H1 (cell line): ENCODE results near the gene PLSCR5. TPM values are rescaled to one million over a fixed set of nuclear protein-coding genes. Genes with fewer than 3 reads are reported as not detected.

Experiments
- BRCA1 ChIP-seq: IDR thresholded peaks from 2 replicates; pipeline ENCODE4 v1.6.1; 2012; ENCODE audit warnings: low read depth, low read length, improper control_type of control experiment
- CBX5 ChIP-seq: fragments of 300-800, 300-1000 bp; sonication (generic); IDR thresholded peaks from 2 replicates; pipeline ENCODE4 v1.7.1; 2016; ENCODE audit warnings: antibody characterized with exemption, low read length, low read depth
- CHD2 ChIP-seq: IDR thresholded peaks from 2 replicates; pipeline ENCODE4 v1.6.1; 2012; ENCODE audit warnings: low read length, improper control_type of control experiment
- EP300 ChIP-seq, 2 experiments: IDR thresholded peaks; 1 replicate in 1 of 2; 2 replicates in 1 of 2; pipeline ENCODE4 v1.6.1; 2011 to 2012; ENCODE audit warnings: low read depth in 2 of 2, low read length in 2 of 2, mild to moderate bottlenecking in 2 of 2, borderline replicate concordance in 1 of 2, inconsistent platforms in 1 of 2, moderate library complexity in 1 of 2
- GTF2F1 ChIP-seq: IDR thresholded peaks from 2 replicates; pipeline ENCODE4 v1.6.1; 2012; ENCODE audit warnings: low read depth, low read length, improper control_type of control experiment, borderline replicate concordance
- HDAC6 ChIP-seq: IDR thresholded peaks from one replicate; pipeline ENCODE4 v1.7.1; 2012; ENCODE audit warnings: low read depth, mild to moderate bottlenecking, inconsistent platforms, low read length, moderate library complexity
- JUND ChIP-seq: IDR thresholded peaks from 2 replicates; pipeline ENCODE4 v1.6.1; 2011; ENCODE audit warnings: mild to moderate bottlenecking, improper control_type of control experiment, low read length
- KDM5A ChIP-seq: fragments of 200-600 bp; IDR thresholded peaks from 2 replicates; pipeline ENCODE4 v1.7.1; 2012; ENCODE audit warnings: mild to moderate bottlenecking, low read length, inconsistent platforms, mixed read lengths
- NANOG ChIP-seq: IDR thresholded peaks from 2 replicates; pipeline ENCODE4 v1.6.1; 2011; ENCODE audit warnings: low read length, low read depth, mild to moderate bottlenecking, inconsistent platforms; ENCODE audit not compliant: insufficient read depth, poor library complexity, severe bottlenecking
- NRF1 ChIP-seq: IDR thresholded peaks from 2 replicates; pipeline ENCODE4 v1.6.1; 2011; ENCODE audit warnings: mild to moderate bottlenecking, low read depth, low read length, improper control_type of control experiment
- POLR2A ChIP-seq, 2 experiments: IDR thresholded peaks; 1 replicate in 1 of 2; 2 replicates in 1 of 2; pipeline ENCODE4 v1.6.1; 2011; ENCODE audit warnings: low read depth in 2 of 2, low read length in 2 of 2, mild to moderate bottlenecking in 2 of 2; ENCODE audit errors: control extremely low read depth in 1 of 2
- POU5F1 ChIP-seq: IDR thresholded peaks from 2 replicates; pipeline ENCODE4 v1.6.1; 2011; ENCODE audit warnings: low read depth, mild to moderate bottlenecking, low read length, moderate library complexity
- RAD21 ChIP-seq, 2 experiments: IDR thresholded peaks in 1 of 2; conservative IDR thresholded peaks in 1 of 2; 2 replicates each; pipeline ENCODE4 v1.6.1; 2011; ENCODE audit warnings: low read depth in 2 of 2, low read length in 2 of 2, improper control_type of control experiment in 1 of 2, inconsistent platforms in 1 of 2, mild to moderate bottlenecking in 1 of 2, moderate library complexity in 1 of 2
- SAP30 ChIP-seq: fragments of 300-600 bp; sonication (generic); IDR thresholded peaks from 2 replicates; pipeline ENCODE4 v1.7.1; 2012; ENCODE audit warnings: low read length, moderate library complexity, mild to moderate bottlenecking, inconsistent platforms; ENCODE audit not compliant: insufficient read depth, insufficient replicate concordance
- SIX5 ChIP-seq: IDR thresholded peaks from 2 replicates; pipeline ENCODE4 v1.6.1; 2011; ENCODE audit warnings: mild to moderate bottlenecking, low read depth, low read length
- SP2 ChIP-seq: IDR thresholded peaks from 2 replicates; pipeline ENCODE4 v1.6.1; 2012; ENCODE audit warnings: mild to moderate bottlenecking, low read length, inconsistent platforms
- SRF ChIP-seq: IDR thresholded peaks from 2 replicates; pipeline ENCODE4 v1.6.1; 2011; ENCODE audit warnings: mild to moderate bottlenecking, low read depth, low read length, moderate library complexity
- TAF1 ChIP-seq: IDR thresholded peaks from 2 replicates; pipeline ENCODE4 v1.6.1; 2011; ENCODE audit warnings: mild to moderate bottlenecking, low read depth, low read length
- TBP ChIP-seq: IDR thresholded peaks from 2 replicates; pipeline ENCODE4 v1.6.1; 2011; ENCODE audit warnings: low read depth, low read length, improper control_type of control experiment
- TCF12 ChIP-seq: IDR thresholded peaks from 2 replicates; pipeline ENCODE4 v1.6.1; 2011; ENCODE audit warnings: low read depth, mild to moderate bottlenecking, low read length
- YY1 ChIP-seq: IDR thresholded peaks from 2 replicates; pipeline ENCODE4 v1.6.1; 2011; ENCODE audit warnings: low read depth, mild to moderate bottlenecking, low read length
- ZNF274 ChIP-seq: IDR thresholded peaks from 2 replicates; pipeline ENCODE4 v1.7.0; 2012; ENCODE audit warnings: low read length, borderline replicate concordance; ENCODE audit errors: extremely low read depth
- polyA plus RNA-seq, 7 experiments: library from polyadenylated mRNA; depleted of rRNA in 3 of 7; stranded (reverse) in 5 of 7; unstranded in 2 of 7; fragments of >200 nt in 5 of 7; fragments of 200-250 nt in 2 of 7; gene quantifications; 1 replicate in 5 of 7; 2 replicates in 1 of 7; 4 replicates in 1 of 7; pipeline versions ENCODE4 v1.2.1 to v1.2.3, GENCODE V29; 2011 to 2013; ENCODE audit warnings: missing spikeins in 2 of 7, mixed read lengths in 2 of 7
- total RNA-seq: library from RNA; stranded (reverse); fragmentation: NEBNext Ultra II Directional; extraction: Animal tissue kit (Norgen Biotek cat#: 25700); gene quantifications from 2 replicates; pipeline ENCODE4 v1.2.1, GENCODE V29; 2021
- TF ChIP-seq, protein P1 (sequence below): IDR thresholded peaks from 2 replicates; pipeline ENCODE4 v1.6.1; 2011; ENCODE audit warnings: low read depth, mild to moderate bottlenecking, low read length; ENCODE audit not compliant: insufficient read depth
- TF ChIP-seq, protein P2 (sequence below): IDR thresholded peaks from 2 replicates; pipeline ENCODE4 v1.6.1; 2012; ENCODE audit warnings: inconsistent platforms

The PLSCR5 gene
- total and polyA plus RNA-seq, 2 of the 8 experiments (the other 6 are each of a cell fraction or from before 2014, with no cell fraction given) = not detected

DNA sequence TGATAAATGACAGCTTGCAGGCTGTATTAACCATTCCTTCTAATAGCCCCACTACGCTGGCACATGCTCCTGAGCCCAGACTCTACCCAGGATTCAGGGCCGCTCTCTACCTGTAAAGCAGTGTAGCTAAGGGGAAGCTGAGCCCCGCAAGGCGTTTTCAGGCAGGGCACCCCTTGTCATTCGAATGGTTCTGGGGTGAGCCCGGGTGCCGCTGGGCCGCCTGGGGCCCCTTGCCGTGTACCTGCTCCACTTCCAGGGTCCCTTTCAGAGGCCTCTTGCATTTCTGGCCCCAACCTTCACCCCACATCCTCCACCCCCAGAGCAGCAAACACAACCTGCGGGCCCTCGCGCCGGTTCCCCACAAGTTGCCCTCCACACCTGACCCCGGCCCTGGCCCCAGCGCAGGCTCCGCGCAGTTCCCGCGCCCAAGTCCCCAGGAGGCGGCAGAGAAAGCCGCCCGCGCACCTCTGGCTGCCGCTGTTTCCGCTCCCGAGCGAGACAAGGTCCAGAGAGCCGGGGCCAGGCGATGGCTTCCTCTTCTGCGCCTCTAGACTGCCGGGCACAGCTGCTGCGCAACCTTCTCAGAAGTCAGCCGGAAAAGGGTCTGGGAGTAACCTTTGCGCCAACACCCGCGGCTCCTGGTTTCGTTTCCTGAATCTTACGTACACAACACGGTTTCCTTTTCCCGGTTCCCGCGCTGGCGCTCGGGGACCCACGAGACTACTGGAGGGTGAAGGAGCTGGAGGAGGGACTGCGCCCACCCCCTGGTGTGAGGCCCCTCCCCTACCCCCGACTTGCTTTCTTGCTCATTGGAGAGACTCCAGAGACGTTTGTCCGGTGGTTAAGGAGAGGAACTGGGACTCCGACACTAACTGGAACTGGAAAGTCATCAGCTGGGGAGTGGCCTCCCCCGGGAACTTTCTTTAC is 60.9 kb downstream of the PLSCR5 start, which contains the start of gene PLSCR1 (continued):
- peak; percentile 59 to 68; a peak in 2 of 3 replicates for TF ChIP-seq POLR2A (IDR thresholded peaks at IDR 0.05; ENCODE audit: control extremely low read depth in 1 of 2, low read depth in 2 of 2, low read length in 2 of 2)
- no peak for TF ChIP-seq EP300 (IDR thresholded peaks at IDR 0.05; ENCODE audit: borderline replicate concordance in 1 of 2, low read depth in 2 of 2, low read length in 2 of 2)
- TF ChIP-seq POU5F1 = no peak
- TF ChIP-seq TAF1 = peak; percentile 88
- TF ChIP-seq NRF1 = no peak
- no peak for TF ChIP-seq CBX5
- no peak for TF ChIP-seq SP2
- no peak for TF ChIP-seq SAP30
- peak; percentile 66; the same call in 1 of the 2 replicates for TF ChIP-seq CHD2
- TF ChIP-seq YY1 = peak; percentile 70
- no peak for TF ChIP-seq ZNF274
- TF ChIP-seq JUND = no peak
- no peak for TF ChIP-seq SIX5
- TF ChIP-seq KDM5A = no peak
- TF ChIP-seq SRF = no peak
- no peak for TF ChIP-seq TCF12
- TF ChIP-seq, protein P1, sequence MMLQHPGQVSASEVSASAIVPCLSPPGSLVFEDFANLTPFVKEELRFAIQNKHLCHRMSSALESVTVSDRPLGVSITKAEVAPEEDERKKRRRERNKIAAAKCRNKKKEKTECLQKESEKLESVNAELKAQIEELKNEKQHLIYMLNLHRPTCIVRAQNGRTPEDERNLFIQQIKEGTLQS = no peak
- no peak for TF ChIP-seq GTF2F1
- TF ChIP-seq TBP = peak; percentile 70
- no peak for TF ChIP-seq NANOG
- 0 out of 4 replicates have a peak, but pooled peaks of 1 of the 2 experiments have one; percentile 2 for TF ChIP-seq RAD21 (IDR thresholded peaks at IDR 0.05 in 1 of 2, conservative IDR thresholded peaks at IDR 0.05 in 1 of 2; ENCODE audit: low read depth in 2 of 2, low read length in 2 of 2)
- TF ChIP-seq, protein P2, sequence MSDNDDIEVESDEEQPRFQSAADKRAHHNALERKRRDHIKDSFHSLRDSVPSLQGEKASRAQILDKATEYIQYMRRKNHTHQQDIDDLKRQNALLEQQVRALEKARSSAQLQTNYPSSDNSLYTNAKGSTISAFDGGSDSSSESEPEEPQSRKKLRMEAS = peak; percentile 31; the same call in 1 of the 2 replicates
- no peak for TF ChIP-seq HDAC6
- no peak for TF ChIP-seq BRCA1
